ENCODE data around the gene UBE2O.
A peak's percentile ranks its signal among the peaks of the same experiment; 100 is the strongest.

Gene UBE2O

GRCh38 chr17:76410328-76410965 is 42.5 kb downstream of the UBE2O start:
- DNase-seq = no peak

- peak; percentile 68 for DNase-seq
Measured at GRCh38 chr17:76408037-76408849, 44.7 kb downstream of the UBE2O start.

GRCh38 chr17:76407509-76407908 is 45.4 kb downstream of the UBE2O start:
- no peak for DNase-seq

GRCh38 chr17:76405967-76406647 is 46.8 kb downstream of the UBE2O start:
- DNase-seq = no peak

- DNase-seq = no peak
Measured at GRCh38 chr17:76405607-76405966, 47.4 kb downstream of the UBE2O start.

GRCh38 chr17:76404976-76405563 is 47.9 kb downstream of the UBE2O start:
- no peak for DNase-seq

GRCh38 chr17:76404256-76404655 is 48.7 kb downstream of the UBE2O start:
- no peak for DNase-seq

GRCh38 chr17:76402711-76403110 is 50.2 kb downstream of the UBE2O start:
- no peak for DNase-seq

- DNase-seq = no peak
Measured at GRCh38 chr17:76399175-76400172, 53.5 kb downstream of the UBE2O start.

- DNase-seq = no peak
Measured at GRCh38 chr17:76398523-76399174, 54.3 kb downstream of the UBE2O start.

GRCh38 chr17:76397687-76398522 is 55.0 kb downstream of the UBE2O start:
- DNase-seq = peak; percentile 87

- no peak for DNase-seq
Measured at GRCh38 chr17:76397184-76397583, 55.8 kb downstream of the UBE2O start.

- no peak for DNase-seq
Measured at GRCh38 chr17:76395980-76396379, 57.0 kb downstream of the UBE2O start.

- no peak for DNase-seq
Measured at GRCh38 chr17:76394166-76394565, 58.8 kb downstream of the UBE2O start.

- DNase-seq = no peak
Measured at GRCh38 chr17:76391200-76391715, 61.7 kb downstream of the UBE2O start.

- no peak for DNase-seq
Measured at GRCh38 chr17:76390003-76390421, 62.9 kb downstream of the UBE2O start.

- DNase-seq = no peak
Measured at GRCh38 chr17:76388966-76389888, 63.7 kb downstream of the UBE2O start.

- no peak for DNase-seq
Measured at GRCh38 chr17:76386966-76387765, 65.8 kb downstream of the UBE2O start.

Data from activated gamma-delta T cell treated with Interleukin-2 at 50 U/mL for 16 hours (primary cell).